ENCODE measurements around the gene GPR3.
"Not testable (repeated sequence)": the region's sequence is repeated elsewhere in the genome, so short reads cannot be mapped to it uniquely, and the experiment has no call there.

Gene GPR3

DNA sequence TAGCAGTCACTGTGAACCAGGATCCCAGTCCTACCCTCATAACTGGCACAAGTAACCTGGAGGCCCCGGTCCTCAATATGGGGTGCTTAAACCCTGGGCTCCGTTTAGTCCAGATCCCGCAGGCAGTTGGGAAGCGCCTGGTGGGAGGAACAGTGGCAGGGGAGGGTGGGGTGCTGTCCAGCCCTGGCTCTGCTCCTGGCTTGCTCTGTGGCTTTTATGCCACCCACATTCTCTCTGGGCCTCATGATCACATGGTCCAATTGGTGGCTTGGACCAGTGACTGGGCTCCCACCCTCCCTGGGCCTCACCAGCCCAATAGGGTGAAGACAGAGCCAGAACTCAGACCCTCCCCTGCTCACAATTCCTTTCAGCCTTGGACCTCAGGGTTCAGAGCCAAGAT lies 12.2 kb upstream of the GPR3 start:
- DNase-seq, result no peak

DNA sequence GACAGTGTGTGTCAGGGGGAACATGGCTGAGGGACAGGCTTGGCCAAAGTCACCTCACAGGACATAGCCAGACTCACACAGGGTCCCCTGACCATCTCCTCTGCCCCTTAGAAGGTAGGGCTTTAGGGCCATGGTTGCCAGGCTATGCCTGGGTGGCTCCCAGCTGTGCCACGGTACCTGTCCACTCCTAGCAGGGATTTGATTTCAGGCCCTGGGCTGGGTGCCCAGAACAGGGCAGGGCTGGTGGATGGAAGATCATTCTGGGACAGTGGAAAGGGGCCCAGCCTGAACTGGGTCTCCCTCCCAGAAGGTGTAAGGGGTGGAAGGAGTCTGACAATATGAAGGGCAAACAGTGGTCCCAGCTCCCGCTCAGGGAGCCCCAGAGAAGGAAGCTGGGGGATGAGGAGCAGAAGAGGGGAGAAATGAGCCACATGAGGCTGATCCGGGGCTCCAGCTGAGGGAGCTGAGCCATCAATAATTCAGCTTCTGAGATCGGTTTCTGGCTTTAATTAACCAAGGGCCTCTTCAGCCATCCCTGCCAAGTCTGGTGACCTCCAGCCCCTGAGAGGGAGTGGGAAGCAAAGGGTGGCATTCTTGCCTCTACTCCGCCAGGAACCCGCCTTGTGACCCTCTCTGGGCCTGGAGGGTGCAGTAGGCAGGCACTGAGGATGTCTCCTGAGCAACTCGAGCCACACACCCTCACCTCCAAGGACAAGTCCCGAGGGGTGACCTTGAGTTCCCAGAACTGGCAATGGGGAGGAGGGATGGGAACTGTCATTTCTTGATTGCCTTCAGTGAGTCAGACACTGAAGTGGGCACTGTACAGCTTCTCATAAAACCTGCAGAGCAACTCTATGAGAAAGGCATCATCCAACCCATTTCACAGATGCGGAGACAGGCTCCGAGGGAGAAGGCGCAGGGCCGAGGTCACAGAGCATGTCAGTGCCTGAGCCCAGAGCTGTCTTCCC lies 11.4 kb upstream of the GPR3 start:
- DNase-seq, result no peak

GRCh38 chr1:27381969-27382762 lies 10.3 kb upstream of the GPR3 start:
- DNase-seq, result no peak

DNA sequence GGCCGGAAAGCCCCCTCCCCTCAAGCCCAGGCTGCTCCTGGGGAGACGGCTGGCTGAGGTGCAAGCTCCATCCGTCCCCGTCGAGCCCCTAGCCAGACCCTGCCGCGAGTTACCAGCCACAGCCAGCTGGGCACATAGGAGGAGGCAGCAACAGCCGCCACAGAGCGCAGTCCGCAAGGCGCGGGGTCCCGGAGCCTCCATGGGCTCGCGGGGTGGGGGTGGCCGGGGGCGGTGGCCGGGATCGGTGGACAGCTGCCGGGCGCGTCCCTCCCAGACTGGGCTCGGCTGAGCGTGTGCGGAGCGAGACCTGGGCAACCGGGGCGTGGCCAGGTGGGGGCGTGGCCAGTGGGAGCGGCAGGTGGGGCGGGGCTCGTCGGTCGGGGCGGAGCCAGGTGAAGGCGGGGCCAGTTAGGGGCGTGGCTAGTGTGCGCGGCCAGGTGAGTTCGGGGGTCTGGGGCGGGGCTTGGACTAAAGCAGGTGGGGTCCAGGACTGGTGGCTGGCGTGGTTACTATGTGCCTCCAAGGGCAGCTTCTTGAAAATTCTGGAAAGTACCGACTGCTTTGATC lies 9.3 kb upstream of the GPR3 start, which contains the start of gene CD164L2:
Gene CD164L2, minus strand, starts transcription at position 295 of the 567 bp plus-strand sequence. Its CDS starts 94 bp downstream, at position 201.
- no peak for DNase-seq

- DNase-seq, result no peak
These were observed 8.8 kb upstream of the GPR3 start for GRCh38 chr1:27383661-27384060.

- not testable (repeated sequence) for DNase-seq
These were observed 7.6 kb upstream of the GPR3 start for GRCh38 chr1:27384797-27385196.

- peak; percentile 74 for DNase-seq
These were observed 4.0 kb upstream of the GPR3 start for GRCh38 chr1:27388337-27389005.

- peak; percentile 15 for DNase-seq
These were observed 819 bp upstream of the GPR3 start for GRCh38 chr1:27391511-27392095.

- no peak for DNase-seq
These were observed 585 bp downstream of the GPR3 start for GRCh38 chr1:27392778-27393635.

GRCh38 chr1:27393641-27394281 lies 1.3 kb downstream of the GPR3 start:
- no peak for DNase-seq

DNA sequence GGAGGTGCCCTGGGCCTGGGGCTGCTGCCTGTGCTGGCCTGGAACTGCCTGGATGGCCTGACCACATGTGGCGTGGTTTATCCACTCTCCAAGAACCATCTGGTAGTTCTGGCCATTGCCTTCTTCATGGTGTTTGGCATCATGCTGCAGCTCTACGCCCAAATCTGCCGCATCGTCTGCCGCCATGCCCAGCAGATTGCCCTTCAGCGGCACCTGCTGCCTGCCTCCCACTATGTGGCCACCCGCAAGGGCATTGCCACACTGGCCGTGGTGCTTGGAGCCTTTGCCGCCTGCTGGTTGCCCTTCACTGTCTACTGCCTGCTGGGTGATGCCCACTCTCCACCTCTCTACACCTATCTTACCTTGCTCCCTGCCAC lies 1.8 kb downstream of the GPR3 start:
- DNase-seq, result no peak

GRCh38 chr1:27394925-27395324 lies 2.5 kb downstream of the GPR3 start:
- DNase-seq, result no peak

DNA sequence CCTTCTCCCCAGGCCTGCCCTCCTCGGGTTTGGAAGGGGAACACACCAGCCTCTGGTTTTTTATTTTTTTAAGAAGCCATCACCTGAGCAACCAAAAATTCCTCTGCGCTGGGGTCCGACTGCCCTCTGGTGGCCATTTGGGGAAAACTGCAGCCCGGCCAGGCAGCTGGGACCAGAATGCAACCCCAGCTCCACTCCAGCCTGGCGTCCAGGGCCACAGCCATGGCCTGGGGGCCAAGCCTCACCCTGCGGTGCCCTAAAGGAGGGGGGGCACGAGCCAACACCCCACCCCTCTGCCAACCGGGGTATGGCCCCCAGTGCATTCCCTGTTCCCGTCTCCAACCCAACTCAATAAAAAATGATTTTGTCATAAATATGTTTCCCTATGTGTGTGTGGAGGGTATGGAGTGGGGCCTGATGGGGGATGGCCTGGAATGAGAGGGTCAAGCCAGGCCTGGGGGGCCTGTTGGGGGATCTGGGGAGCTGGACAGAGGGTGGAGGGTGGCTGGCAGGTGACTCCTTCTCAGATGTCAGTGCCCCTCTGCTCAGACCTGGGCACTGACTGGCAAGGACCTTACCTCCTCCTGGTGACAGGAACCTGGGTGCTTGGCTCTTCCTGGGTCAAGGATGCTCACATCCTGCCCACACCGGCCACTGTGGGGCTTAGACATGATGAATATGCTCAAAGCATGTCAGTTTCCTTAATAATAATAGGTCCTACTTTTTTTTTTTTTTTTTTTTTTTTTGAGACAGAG lies 3.2 kb downstream of the GPR3 start:
- peak; percentile 78 for DNase-seq

DNA sequence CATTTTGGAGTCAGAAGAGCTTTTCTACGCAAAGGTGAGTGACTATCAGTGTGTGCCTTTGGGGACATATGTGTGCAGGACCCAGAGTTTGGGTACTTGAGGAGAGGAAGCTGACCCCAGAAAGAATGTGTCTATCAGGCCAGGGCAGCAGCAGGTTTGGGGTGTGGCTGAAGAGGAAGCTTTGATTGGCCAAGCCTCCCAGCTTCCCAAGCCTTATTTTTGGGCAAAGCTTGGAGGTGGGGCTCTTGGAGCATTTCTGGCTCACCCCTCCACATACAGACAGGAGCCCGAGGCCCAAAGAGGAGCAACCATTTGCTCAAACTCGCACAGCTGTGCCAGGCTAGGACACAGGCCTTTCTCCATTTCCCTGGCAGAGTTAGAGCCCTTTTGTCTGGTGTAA lies 4.7 kb downstream of the GPR3 start:
- no peak for DNase-seq

GRCh38 chr1:27397749-27398148 lies 5.3 kb downstream of the GPR3 start:
- no peak for DNase-seq

GRCh38 chr1:27398405-27399149 lies 6.2 kb downstream of the GPR3 start:
- no peak for DNase-seq

DNA sequence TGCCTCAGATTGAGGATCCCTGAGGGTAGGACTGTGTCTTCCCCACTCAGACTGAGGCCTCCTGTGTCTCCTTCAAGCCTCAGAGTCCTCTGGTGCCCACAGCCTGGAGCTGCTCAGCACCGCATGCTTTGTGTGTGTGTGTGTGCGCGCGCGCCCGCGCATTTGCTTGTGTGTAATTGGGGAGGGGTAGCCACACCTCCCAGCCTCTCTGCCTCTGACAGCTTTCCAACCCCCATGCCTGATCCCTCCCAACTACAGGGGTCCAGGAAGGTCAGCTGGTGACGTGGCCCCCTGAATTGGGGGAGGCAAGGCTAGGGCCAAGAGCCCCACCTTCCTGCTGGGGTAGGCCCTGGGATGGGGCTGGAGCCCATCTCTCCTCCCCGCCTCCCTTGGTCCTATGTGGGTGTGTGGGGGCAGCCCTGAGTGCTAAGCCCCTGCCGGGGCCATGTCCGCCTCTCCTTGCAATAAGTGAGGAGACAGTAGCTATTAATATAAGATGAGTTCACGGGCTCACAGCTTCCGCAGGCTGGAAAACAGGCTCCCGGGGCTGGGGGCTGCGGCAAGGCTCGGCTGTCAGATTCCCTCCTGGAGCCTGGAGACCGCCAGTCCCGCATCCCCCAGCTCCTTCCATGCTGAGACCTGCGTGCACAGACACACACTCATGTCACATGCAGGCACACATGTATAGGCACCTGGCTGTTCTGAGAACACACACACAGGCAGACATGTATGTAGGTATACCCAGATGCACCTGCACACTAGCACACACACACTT lies 7.0 kb downstream of the GPR3 start:
- no peak for DNase-seq

All from CD4-positive, alpha-beta T cell treated with Interleukin-4 for 4 hours (primary cell).